GM12878 (cell line): ENCODE results near the gene AAR2. TPM values are rescaled to one million over a fixed set of nuclear protein-coding genes. Genes with fewer than 3 reads are reported as not detected.

ENCODE experiments used
- ATAC-seq: fragments of 200-7000 bp; cut with Tn5 transposase; 3 replicates; pipeline ENCODE4 v1.9.1; 2020; ENCODE audit warnings: mild to moderate bottlenecking, moderate library complexity
- BruUV-seq: library from RNA; stranded (reverse); fragments of 400-500 nt; replicated peaks from 2 replicates; lab custom pipeline; 2021; lab: Mats Ljungman, UMichigan
- CTCF ChIA-PET: fragments of 300-600 bp; sonication (Branson Sonifier 250); formaldehyde crosslinking; extraction: SDS; loops from one replicate; lab custom pipeline; 2021; ENCODE audit warnings: inconsistent platforms; lab: Yijun Ruan, JAX
- POLR2A ChIA-PET: fragments of 350-600 bp; formaldehyde crosslinking; extraction: SDS; loops from one replicate; lab custom pipeline; 2021; ENCODE audit warnings: inconsistent platforms; lab: Charles Lee
- RAD21 ChIA-PET: fragments of 300-600 bp; sonication (Branson Sonifier 250); formaldehyde crosslinking; loops from one replicate; lab custom pipeline; 2023; ENCODE audit warnings: antibody characterized with exemption; ENCODE audit not compliant: unreplicated experiment; lab: Charles Lee
- SMC1A ChIA-PET: fragments of 300-600 bp; sonication (Branson Sonifier 250); formaldehyde crosslinking; loops from one replicate; lab custom pipeline; 2023; ENCODE audit not compliant: unreplicated experiment, uncharacterized antibody; lab: Charles Lee
- DNase-seq: peaks from one replicate; pipeline ENCODE4 v3.0.0-alpha.2; 2011; ENCODE audit warnings: low read depth, low spot score
- FAIRE-seq: peaks from 3 replicates; lab custom pipeline; 2011; peaks lifted over from hg19 to GRCh38; lab: Jason Lieb, UNC
- H2AFZ ChIP-seq: 2 replicates; pipeline ENCODE4 v1.6.0; 2011; ENCODE audit warnings: low read depth, low read length, control low read depth; ENCODE audit not compliant: control insufficient read depth
- H3K27ac ChIP-seq: 2 replicates; pipeline ENCODE4 v1.5.1; 2011; ENCODE audit warnings: control low read depth; ENCODE audit not compliant: control insufficient read depth, insufficient read depth
- H3K27me3 ChIP-seq, 2 experiments: replicated peaks in 1 of 2; 2 replicates each; pipeline versions ENCODE4 v1.6.0 to v1.6.1; 2011; ENCODE audit warnings: low read length in 1 of 2; ENCODE audit not compliant: control insufficient read depth in 2 of 2, insufficient read depth in 2 of 2
- H3K36me3 ChIP-seq, 2 experiments: 2 replicates each; pipeline ENCODE4 v1.5.1; 2011; ENCODE audit warnings: low read length in 1 of 2; ENCODE audit not compliant: control insufficient read depth in 2 of 2, insufficient read depth in 2 of 2
- H3K4me1 ChIP-seq: 2 replicates; pipeline ENCODE4 v1.6.1; 2011; ENCODE audit warnings: mild to moderate bottlenecking, low read length, moderate library complexity, mixed read lengths; ENCODE audit not compliant: control insufficient read depth, insufficient read depth
- H3K4me2 ChIP-seq: 2 replicates; pipeline ENCODE4 v1.6.0; 2011; ENCODE audit warnings: control low read depth; ENCODE audit not compliant: control insufficient read depth, insufficient read depth
- H3K4me3 ChIP-seq: fragments of 200-600 bp; sonication (generic); 2 replicates; pipeline ENCODE4 v1.5.1; 2016
- H3K79me2 ChIP-seq: 2 replicates; pipeline ENCODE4 v1.6.0; 2011; ENCODE audit warnings: low read length; ENCODE audit not compliant: control insufficient read depth, insufficient read depth
- H3K9ac ChIP-seq: 2 replicates; pipeline ENCODE4 v1.8.0; 2011; ENCODE audit warnings: low read length, control low read depth, mixed read lengths; ENCODE audit not compliant: control insufficient read depth, insufficient read depth
- H3K9me3 ChIP-seq: replicated peaks from 3 replicates; pipeline ENCODE4 v1.5.1; 2011; ENCODE audit warnings: mild to moderate bottlenecking, low read length; ENCODE audit not compliant: control insufficient read depth, insufficient read depth
- H4K20me1 ChIP-seq: 2 replicates; pipeline ENCODE4 v1.6.0; 2011; ENCODE audit not compliant: control insufficient read depth, insufficient read depth
- BRCA1 ChIP-seq: IDR thresholded peaks from 2 replicates; pipeline ENCODE4 v1.6.1; 2011; ENCODE audit warnings: low read depth, low read length, improper control_type of control experiment
- KDM1A ChIP-seq: fragments of 200-600 bp; sonication (generic); IDR thresholded peaks from 2 replicates; pipeline ENCODE4 v1.6.1; 2016; ENCODE audit warnings: borderline replicate concordance
- MYC ChIP-seq: IDR thresholded peaks from 2 replicates; pipeline ENCODE4 v1.6.1; 2011; ENCODE audit warnings: mild to moderate bottlenecking, low read length, moderate library complexity, inconsistent platforms; ENCODE audit not compliant: insufficient read depth, insufficient replicate concordance, insufficient read length, severe bottlenecking
- NR2C1 ChIP-seq: fragments of 450-650 bp; IDR thresholded peaks from 2 replicates; pipeline ENCODE4 v1.6.1; 2017; ENCODE audit warnings: antibody characterized with exemption, mild to moderate bottlenecking, moderate library complexity
- SMC3 ChIP-seq: IDR thresholded peaks from 2 replicates; pipeline ENCODE4 v1.6.1; 2011; ENCODE audit warnings: low read length, improper control_type of control experiment, borderline replicate concordance
- SUPT20H ChIP-seq: IDR thresholded peaks from 2 replicates; pipeline ENCODE4 v1.6.1; 2011; ENCODE audit warnings: low read depth, mild to moderate bottlenecking, low read length, moderate library complexity, borderline replicate concordance; ENCODE audit not compliant: control insufficient read depth
- YY1 ChIP-seq: IDR thresholded peaks from 2 replicates; pipeline ENCODE4 v1.6.1; 2011; ENCODE audit warnings: low read depth, mild to moderate bottlenecking, low read length
- WGBS: methylation state at CpG from one replicate; pipeline ENCODE4 v1.1.6; 2016; ENCODE audit warnings: low lambda C conversion rate; ENCODE audit not compliant: insufficient replicate concordance, insufficient coverage; ENCODE audit errors: missing lambda C conversion rate; 5-methylcytosine and 5-hydroxymethylcytosine counted together
- in situ Hi-C: fragments of 300-500 bp; cut with MboI; formaldehyde crosslinking; loops from 9 replicates; pipeline ENCODE4 v1.14.3; 2018; ENCODE audit warnings: mixed read lengths
- intact Hi-C: fragments of 100-400 bp; cut with micrococcal nuclease; formaldehyde crosslinking; loops from one replicate; pipeline ENCODE4 v1.14.2; 2022; ENCODE audit not compliant: unreplicated experiment
- polyA plus RNA-seq, 11 experiments: library from polyadenylated mRNA; depleted of rRNA in 4 of 11; unstranded in 6 of 11; stranded (reverse) in 5 of 11; fragments of >200 nt; fragmentation: Nextera tagmentation in 4 of 11; fragmentation: Illumina TruSeq in 1 of 11; extraction: Ambion mirVana in 4 of 11; extraction: Trizol in 1 of 11; gene quantifications; 1 replicate in 1 of 11; 2 replicates in 10 of 11; pipeline versions ENCODE4 v1.2.1 to v1.2.3, GENCODE V29; 2011 to 2016; ENCODE audit warnings: inconsistent platforms in 2 of 11, missing spikeins in 2 of 11, low read depth in 1 of 11
- total RNA-seq, 4 experiments: library from RNA; depleted of rRNA in 3 of 4; stranded (reverse); fragments of >200 nt in 3 of 4; fragmentation: Illumina TruSeq in 1 of 4; extraction: Trizol in 1 of 4; gene quantifications; 2 replicates each; pipeline versions ENCODE4 v1.2.1 to v1.2.3, GENCODE V29; 2013 to 2021
- TF ChIP-seq, protein P1 (sequence below): IDR thresholded peaks from 2 replicates; pipeline ENCODE4 v1.6.1; 2011; ENCODE audit warnings: low read depth, mild to moderate bottlenecking, low read length, moderate library complexity, borderline replicate concordance; ENCODE audit errors: extremely low read depth
- TF ChIP-seq, protein P2 (sequence below): IDR thresholded peaks from 2 replicates; pipeline ENCODE4 v1.6.1; 2011; ENCODE audit warnings: low read depth, low read length, improper control_type of control experiment, borderline replicate concordance
- TF ChIP-seq, protein P3 (sequence below): fragments of 450-650 bp; IDR thresholded peaks from 2 replicates; pipeline ENCODE4 v1.6.1; 2018; ENCODE audit warnings: mild to moderate bottlenecking, low read depth, moderate library complexity; ENCODE audit not compliant: partially characterized antibody

AAR2 gene
- total and polyA plus RNA-seq, 10 of the 15 experiments (the other 5 are each of a cell fraction or from before 2014, with no cell fraction given) = 6.5 to 41.7 (median 30.3) TPM

DNA sequence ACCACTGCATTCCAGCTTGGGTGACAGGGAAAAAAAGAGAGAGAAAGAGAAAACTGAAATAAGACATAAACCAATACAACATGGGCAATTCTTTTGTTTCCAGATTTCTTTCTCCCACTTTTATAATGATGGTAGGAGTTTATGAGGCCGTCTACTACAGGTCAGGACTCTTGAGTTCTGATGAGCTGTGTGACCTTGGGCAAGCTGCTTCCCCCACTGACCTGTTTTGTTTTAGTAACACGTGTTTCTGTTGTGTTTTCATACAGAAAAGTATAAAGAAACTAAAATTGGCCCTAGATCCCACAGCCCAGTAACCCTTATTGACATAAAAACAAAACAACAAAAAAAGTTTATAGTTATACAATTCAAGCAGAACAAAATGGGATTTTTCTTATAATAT is 22.9 kb upstream of the AAR2 start:
- Histone ChIP-seq H3K27ac (no peak overlapping the region), H3K4me3 (no peak overlapping the region), H3K27me3 (no peaks in the 10 kb centered on the region; a peak in 1 of 4 replicates), H3K79me2 (no peaks in the 10 kb centered on the region), H3K36me3 (no peaks in the 10 kb centered on the region), H4K20me1 (no peaks in the 10 kb centered on the region), H3K9ac (no peak overlapping the region), H3K4me2 (no peak overlapping the region), H3K9me3 (no peaks in the 10 kb centered on the region), H3K4me1 (no peaks in the 10 kb centered on the region)
- ChIA-PET SMC1A (interaction anchor here (0.9 to 2.5 kb wide), 4 partner anchors 11 to 236 kb away, joined by 3 to 14 read pairs (median 4); no protein-coding TSS in a partner anchor), CTCF (interaction anchor here (0.6 to 3.8 kb wide), 9 partner anchors 11 to 831 kb away, joined by 3 to 25 read pairs (median 4); no protein-coding TSS in a partner anchor), POLR2A (no interaction called here), RAD21 (interaction anchor here (1.3 kb wide), 1 partner anchor 226 kb away, joined by 9 read pairs; no protein-coding TSS in a partner anchor)
- no peak for FAIRE-seq
- DNase-seq = no peak
- no peak for ATAC-seq
- intact Hi-C loops = no loop called here
- WGBS = 17% methylated on average over 2 of the region's 2 CpGs
- TF ChIP-seq, protein P1, sequence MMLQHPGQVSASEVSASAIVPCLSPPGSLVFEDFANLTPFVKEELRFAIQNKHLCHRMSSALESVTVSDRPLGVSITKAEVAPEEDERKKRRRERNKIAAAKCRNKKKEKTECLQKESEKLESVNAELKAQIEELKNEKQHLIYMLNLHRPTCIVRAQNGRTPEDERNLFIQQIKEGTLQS = no peak
- no peak for TF ChIP-seq MYC
- TF ChIP-seq, all 136 proteins: peak for 0
- no peak overlapping the region for H2AFZ ChIP-seq
- in situ Hi-C loops = no loop called here
- BruUV-seq = no TSS peak

DNA sequence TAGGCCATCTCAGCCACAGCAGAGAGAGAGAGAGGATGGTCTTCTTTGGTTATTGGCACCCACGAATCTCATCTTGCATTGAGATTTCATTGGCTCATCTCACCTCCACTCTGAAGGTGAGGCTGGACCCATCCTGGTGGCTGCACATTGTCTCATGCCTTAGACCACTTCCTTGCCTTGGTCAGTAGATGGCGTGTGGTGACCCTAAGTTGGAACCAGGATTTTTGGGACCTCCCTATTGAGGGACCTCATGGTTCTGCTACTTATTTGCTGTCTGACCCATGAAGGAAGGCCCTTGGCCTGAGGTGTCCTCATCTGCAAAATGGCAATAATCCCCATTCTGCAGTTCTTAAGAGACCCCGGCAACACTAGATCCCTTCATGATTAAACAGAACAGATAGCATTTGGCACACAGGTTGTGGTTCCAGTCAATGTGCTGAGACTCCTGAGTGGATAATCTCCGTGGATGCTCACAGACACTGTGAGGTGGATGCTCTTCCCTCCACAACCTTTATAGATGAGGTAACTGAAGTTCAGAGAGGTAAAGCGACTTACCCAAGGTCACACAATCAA is 21.5 kb upstream of the AAR2 start:
- 39% methylated on average over 5 of the region's 5 CpGs for WGBS
- in situ Hi-C loops = no loop called here
- FAIRE-seq = peak; percentile 84
- TF ChIP-seq, protein P2, sequence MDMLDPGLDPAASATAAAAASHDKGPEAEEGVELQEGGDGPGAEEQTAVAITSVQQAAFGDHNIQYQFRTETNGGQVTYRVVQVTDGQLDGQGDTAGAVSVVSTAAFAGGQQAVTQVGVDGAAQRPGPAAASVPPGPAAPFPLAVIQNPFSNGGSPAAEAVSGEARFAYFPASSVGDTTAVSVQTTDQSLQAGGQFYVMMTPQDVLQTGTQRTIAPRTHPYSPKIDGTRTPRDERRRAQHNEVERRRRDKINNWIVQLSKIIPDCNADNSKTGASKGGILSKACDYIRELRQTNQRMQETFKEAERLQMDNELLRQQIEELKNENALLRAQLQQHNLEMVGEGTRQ = no peak
- no peak for TF ChIP-seq SUPT20H
- TF ChIP-seq, protein P3, sequence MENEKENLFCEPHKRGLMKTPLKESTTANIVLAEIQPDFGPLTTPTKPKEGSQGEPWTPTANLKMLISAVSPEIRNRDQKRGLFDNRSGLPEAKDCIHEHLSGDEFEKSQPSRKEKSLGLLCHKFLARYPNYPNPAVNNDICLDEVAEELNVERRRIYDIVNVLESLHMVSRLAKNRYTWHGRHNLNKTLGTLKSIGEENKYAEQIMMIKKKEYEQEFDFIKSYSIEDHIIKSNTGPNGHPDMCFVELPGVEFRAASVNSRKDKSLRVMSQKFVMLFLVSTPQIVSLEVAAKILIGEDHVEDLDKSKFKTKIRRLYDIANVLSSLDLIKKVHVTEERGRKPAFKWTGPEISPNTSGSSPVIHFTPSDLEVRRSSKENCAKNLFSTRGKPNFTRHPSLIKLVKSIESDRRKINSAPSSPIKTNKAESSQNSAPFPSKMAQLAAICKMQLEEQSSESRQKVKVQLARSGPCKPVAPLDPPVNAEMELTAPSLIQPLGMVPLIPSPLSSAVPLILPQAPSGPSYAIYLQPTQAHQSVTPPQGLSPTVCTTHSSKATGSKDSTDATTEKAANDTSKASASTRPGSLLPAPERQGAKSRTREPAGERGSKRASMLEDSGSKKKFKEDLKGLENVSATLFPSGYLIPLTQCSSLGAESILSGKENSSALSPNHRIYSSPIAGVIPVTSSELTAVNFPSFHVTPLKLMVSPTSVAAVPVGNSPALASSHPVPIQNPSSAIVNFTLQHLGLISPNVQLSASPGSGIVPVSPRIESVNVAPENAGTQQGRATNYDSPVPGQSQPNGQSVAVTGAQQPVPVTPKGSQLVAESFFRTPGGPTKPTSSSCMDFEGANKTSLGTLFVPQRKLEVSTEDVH = no peak
- TF ChIP-seq KDM1A = no peak
- TF ChIP-seq BRCA1 = no peak
- TF ChIP-seq SMC3 = peak; percentile 68; the same call in 1 of the 2 replicates
- TF ChIP-seq YY1 = 0 out of 2 replicates have a peak, but pooled peaks have one; percentile 23
- no peak for TF ChIP-seq NR2C1

More for the DNA sequence above, 21.5 kb upstream of the AAR2 start:
- POLR2A ChIA-PET = no interaction called here
- no peak overlapping the region for H3K4me3 ChIP-seq
- no TSS peak for BruUV-seq
- no peaks in the 10 kb centered on the region; the same call in 1 of the 2 replicates for H3K4me1 ChIP-seq
- peak; percentile 85 for ATAC-seq
- H3K9me3 ChIP-seq = no peaks in the 10 kb centered on the region
- intact Hi-C loops = loop anchor here (1.0 kb wide), 1 partner anchor 225 kb away; no protein-coding TSS in a partner anchor
- no peaks in the 10 kb centered on the region for H3K79me2 ChIP-seq
- no peak overlapping the region for H3K9ac ChIP-seq
- SMC1A ChIA-PET = interaction anchor here (2.5 kb wide), 1 partner anchor 225 kb away, joined by 14 read pairs; no protein-coding TSS in a partner anchor
- CTCF ChIA-PET = interaction anchor here (3.0 to 3.8 kb wide), 3 partner anchors 12 to 224 kb away, joined by 17 to 25 read pairs (median 21); no protein-coding TSS in a partner anchor
- no peak overlapping the region for H3K4me2 ChIP-seq
- no peaks in the 10 kb centered on the region for H4K20me1 ChIP-seq
- RAD21 ChIA-PET = no interaction called here
- no peaks in the 10 kb centered on the region for H3K36me3 ChIP-seq
- no peak overlapping the region for H2AFZ ChIP-seq
- no peak for DNase-seq
- H3K27ac ChIP-seq = no peak overlapping the region
- H3K27me3 ChIP-seq = no peaks in the 10 kb centered on the region; a peak in 2 of 4 replicates
